HepG2 (cell line): Measurements from ENCODE around the gene MYO19. TPM values are rescaled to one million over a fixed set of nuclear protein-coding genes. Genes with fewer than 3 reads are reported as not detected.

Experiments used
- AHR ChIP-seq: IDR thresholded peaks from 2 replicates; pipeline ENCODE4 v1.6.1; 2018; ENCODE audit warnings: missing genetic modification reagents, missing compliant biosample characterization
- DR1 ChIP-seq: sonication (generic); formaldehyde crosslinking; IDR thresholded peaks from 2 replicates; pipeline ENCODE4 v1.8.0; 2021; ENCODE audit warnings: mild to moderate bottlenecking, missing genetic modification reagents, inconsistent platforms
- GABPA ChIP-seq, 2 experiments: IDR thresholded peaks; 2 replicates each; pipeline ENCODE4 v1.6.1; 2011 to 2016; ENCODE audit warnings: low read depth in 2 of 2, low read length in 1 of 2, missing biosample characterization in 1 of 2, missing genetic modification characterization in 1 of 2
- HCFC1 ChIP-seq: fragments of 150-350 bp; IDR thresholded peaks from 2 replicates; pipeline ENCODE4 v1.6.1; 2014; ENCODE audit warnings: low read depth, low read length
- HMG20B ChIP-seq: conservative IDR thresholded peaks from 2 replicates; pipeline ENCODE4 v1.6.1; 2016; ENCODE audit warnings: missing genetic modification reagents, missing compliant biosample characterization
- KLF16 ChIP-seq, 2 experiments: sonication (generic) in 1 of 2; formaldehyde crosslinking in 1 of 2; IDR thresholded peaks; 2 replicates each; pipeline versions ENCODE4 v1.6.1 to v1.8.0; 2016 to 2023; ENCODE audit warnings: missing genetic modification reagents in 2 of 2, missing compliant biosample characterization in 1 of 2
- MEIS2 ChIP-seq: sonication (generic); formaldehyde crosslinking; IDR thresholded peaks from 2 replicates; pipeline ENCODE4 v1.9.0; 2021; ENCODE audit warnings: mild to moderate bottlenecking, missing genetic modification reagents
- SAP130 ChIP-seq: IDR thresholded peaks from 2 replicates; pipeline ENCODE4 v1.6.1; 2016; ENCODE audit warnings: low read depth
- SOX6 ChIP-seq, 2 experiments: fragments of 450-650 bp in 1 of 2; sonication (generic) in 1 of 2; formaldehyde crosslinking in 1 of 2; IDR thresholded peaks; 2 replicates each; pipeline versions ENCODE4 v1.4.0 to v1.6.1; 2017 to 2020; ENCODE audit warnings: antibody characterized with exemption in 1 of 2, mild to moderate bottlenecking in 1 of 2, missing genetic modification reagents in 1 of 2
- ZBTB33 ChIP-seq: sonication (generic); formaldehyde crosslinking; IDR thresholded peaks from 2 replicates; pipeline ENCODE4 v1.4.0; 2020; ENCODE audit warnings: missing genetic modification reagents
- ZNF317 ChIP-seq: sonication (generic); formaldehyde crosslinking; IDR thresholded peaks from 2 replicates; pipeline ENCODE4 v1.5.0; 2020; ENCODE audit warnings: mild to moderate bottlenecking, missing genetic modification reagents
- ZNF557 ChIP-seq: sonication (generic); formaldehyde crosslinking; IDR thresholded peaks from 2 replicates; pipeline ENCODE4 v1.4.0; 2020; ENCODE audit warnings: missing genetic modification reagents
- ZNF570 ChIP-seq: sonication (generic); formaldehyde crosslinking; IDR thresholded peaks from 2 replicates; pipeline ENCODE4 v1.4.0; 2020; ENCODE audit warnings: mild to moderate bottlenecking, missing genetic modification reagents, borderline replicate concordance
- ZNF572 ChIP-seq: sonication (generic); formaldehyde crosslinking; IDR thresholded peaks from 2 replicates; pipeline ENCODE4 v1.5.1; 2020; ENCODE audit warnings: mild to moderate bottlenecking, missing genetic modification reagents
- ZSCAN5A ChIP-seq: sonication (generic); formaldehyde crosslinking; IDR thresholded peaks from 2 replicates; pipeline ENCODE4 v1.8.0; 2022; ENCODE audit warnings: mild to moderate bottlenecking, missing genetic modification reagents, borderline replicate concordance
- polyA plus RNA-seq, 8 experiments: library from polyadenylated mRNA; depleted of rRNA in 3 of 8; stranded (reverse) in 7 of 8; unstranded in 1 of 8; fragments of >200 nt; fragmentation: Illumina TruSeq in 4 of 8; extraction: Trizol in 4 of 8; gene quantifications; 2 replicates each; pipeline versions ENCODE4 v1.2.1 to v1.2.3, GENCODE V29; 2011 to 2016; ENCODE audit warnings: low read depth in 4 of 8, missing spikeins in 1 of 8, mixed read lengths in 1 of 8; ENCODE audit not compliant: insufficient read depth in 1 of 8
- total RNA-seq, 5 experiments: library from RNA; depleted of rRNA; stranded (reverse); fragments of >200 nt; fragmentation: Illumina TruSeq; extraction: Trizol; gene quantifications; 2 replicates each; pipeline ENCODE4 v1.2.3, GENCODE V29; 2016; ENCODE audit warnings: low read depth in 1 of 5
- TF ChIP-seq, protein P1 (sequence below): sonication (generic); formaldehyde crosslinking; IDR thresholded peaks from 2 replicates; pipeline ENCODE4 v1.5.0; 2020; ENCODE audit warnings: missing genetic modification reagents
- TF ChIP-seq, protein P2 (sequence below): sonication (generic); formaldehyde crosslinking; IDR thresholded peaks from 2 replicates; pipeline ENCODE4 v1.4.0; 2020; ENCODE audit warnings: low read depth, missing genetic modification reagents
- TF ChIP-seq, protein P3 (sequence below): IDR thresholded peaks from 2 replicates; pipeline ENCODE4 v1.6.1; 2018; ENCODE audit warnings: missing genetic modification reagents, mild to moderate bottlenecking, missing compliant biosample characterization

The MYO19 gene
- total and polyA plus RNA-seq, 2 of the 13 experiments (the other 11 are each of a cell fraction or from before 2014, with no cell fraction given) = 75.7 to 82.3 TPM

GRCh38 chr17:36486204-36487194 is 48.2 kb downstream of the MYO19 start, which contains the start of gene ZNHIT3 (continued):
- TF ChIP-seq ZBTB33 (CRISPR knock-in tag) = peak; percentile 30; the same call in 1 of the 2 replicates
- no peak for TF ChIP-seq SOX6 (IDR thresholded peaks at IDR 0.05)
- TF ChIP-seq SOX6 (CRISPR knock-in tag; IDR thresholded peaks at IDR 0.05) = peak; percentile 40; the same call in 1 of the 2 replicates
- peak in 1 of 2 experiments; percentile 54; a peak in 2 of 4 replicates for TF ChIP-seq KLF16 (CRISPR knock-in tag; IDR thresholded peaks at IDR 0.05)
- TF ChIP-seq, protein P1, sequence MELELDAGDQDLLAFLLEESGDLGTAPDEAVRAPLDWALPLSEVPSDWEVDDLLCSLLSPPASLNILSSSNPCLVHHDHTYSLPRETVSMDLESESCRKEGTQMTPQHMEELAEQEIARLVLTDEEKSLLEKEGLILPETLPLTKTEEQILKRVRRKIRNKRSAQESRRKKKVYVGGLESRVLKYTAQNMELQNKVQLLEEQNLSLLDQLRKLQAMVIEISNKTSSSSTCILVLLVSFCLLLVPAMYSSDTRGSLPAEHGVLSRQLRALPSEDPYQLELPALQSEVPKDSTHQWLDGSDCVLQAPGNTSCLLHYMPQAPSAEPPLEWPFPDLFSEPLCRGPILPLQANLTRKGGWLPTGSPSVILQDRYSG = 0 out of 2 replicates have a peak, but pooled peaks have one; percentile 13
- TF ChIP-seq ZNF557 (CRISPR knock-in tag) = no peak
- TF ChIP-seq GABPA (IDR thresholded peaks at IDR 0.05; ENCODE audit: low read depth, low read length) = peak; percentile 51
- TF ChIP-seq GABPA (CRISPR knock-in tag; IDR thresholded peaks at IDR 0.05; ENCODE audit: low read depth) = peak; percentile 85
- no peak for TF ChIP-seq HMG20B
- no peak for TF ChIP-seq ZNF572 (CRISPR knock-in tag)
- TF ChIP-seq AHR = no peak
- peak; percentile 42; the same call in 1 of the 2 replicates for TF ChIP-seq DR1 (CRISPR knock-in tag)
- TF ChIP-seq ZSCAN5A (CRISPR knock-in tag) = peak; percentile 82
- no peak; the same call in 1 of the 2 replicates for TF ChIP-seq MEIS2 (CRISPR knock-in tag)
- TF ChIP-seq, protein P2, sequence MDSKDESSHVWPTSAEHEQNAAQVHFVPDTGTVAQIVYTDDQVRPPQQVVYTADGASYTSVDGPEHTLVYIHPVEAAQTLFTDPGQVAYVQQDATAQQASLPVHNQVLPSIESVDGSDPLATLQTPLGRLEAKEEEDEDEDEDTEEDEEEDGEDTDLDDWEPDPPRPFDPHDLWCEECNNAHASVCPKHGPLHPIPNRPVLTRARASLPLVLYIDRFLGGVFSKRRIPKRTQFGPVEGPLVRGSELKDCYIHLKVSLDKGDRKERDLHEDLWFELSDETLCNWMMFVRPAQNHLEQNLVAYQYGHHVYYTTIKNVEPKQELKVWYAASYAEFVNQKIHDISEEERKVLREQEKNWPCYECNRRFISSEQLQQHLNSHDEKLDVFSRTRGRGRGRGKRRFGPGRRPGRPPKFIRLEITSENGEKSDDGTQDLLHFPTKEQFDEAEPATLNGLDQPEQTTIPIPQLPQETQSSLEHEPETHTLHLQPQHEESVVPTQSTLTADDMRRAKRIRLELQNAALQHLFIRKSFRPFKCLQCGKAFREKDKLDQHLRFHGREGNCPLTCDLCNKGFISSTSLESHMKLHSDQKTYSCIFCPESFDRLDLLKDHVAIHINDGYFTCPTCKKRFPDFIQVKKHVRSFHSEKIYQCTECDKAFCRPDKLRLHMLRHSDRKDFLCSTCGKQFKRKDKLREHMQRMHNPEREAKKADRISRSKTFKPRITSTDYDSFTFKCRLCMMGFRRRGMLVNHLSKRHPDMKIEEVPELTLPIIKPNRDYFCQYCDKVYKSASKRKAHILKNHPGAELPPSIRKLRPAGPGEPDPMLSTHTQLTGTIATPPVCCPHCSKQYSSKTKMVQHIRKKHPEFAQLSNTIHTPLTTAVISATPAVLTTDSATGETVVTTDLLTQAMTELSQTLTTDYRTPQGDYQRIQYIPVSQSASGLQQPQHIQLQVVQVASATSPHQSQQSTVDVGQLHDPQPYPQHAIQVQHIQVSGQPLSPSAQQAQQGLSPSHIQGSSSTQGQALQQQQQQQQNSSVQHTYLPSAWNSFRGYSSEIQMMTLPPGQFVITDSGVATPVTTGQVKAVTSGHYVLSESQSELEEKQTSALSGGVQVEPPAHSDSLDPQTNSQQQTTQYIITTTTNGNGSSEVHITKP (CRISPR knock-in tag) = peak; percentile 51; the same call in 1 of the 2 replicates
- TF ChIP-seq SAP130 (CRISPR knock-in tag) = peak; percentile 95
- TF ChIP-seq, protein P3, sequence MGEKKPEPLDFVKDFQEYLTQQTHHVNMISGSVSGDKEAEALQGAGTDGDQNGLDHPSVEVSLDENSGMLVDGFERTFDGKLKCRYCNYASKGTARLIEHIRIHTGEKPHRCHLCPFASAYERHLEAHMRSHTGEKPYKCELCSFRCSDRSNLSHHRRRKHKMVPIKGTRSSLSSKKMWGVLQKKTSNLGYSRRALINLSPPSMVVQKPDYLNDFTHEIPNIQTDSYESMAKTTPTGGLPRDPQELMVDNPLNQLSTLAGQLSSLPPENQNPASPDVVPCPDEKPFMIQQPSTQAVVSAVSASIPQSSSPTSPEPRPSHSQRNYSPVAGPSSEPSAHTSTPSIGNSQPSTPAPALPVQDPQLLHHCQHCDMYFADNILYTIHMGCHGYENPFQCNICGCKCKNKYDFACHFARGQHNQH (CRISPR knock-in tag) = peak; percentile 88
- TF ChIP-seq ZNF570 = no peak
- TF ChIP-seq HCFC1 = peak; percentile 57; the same call in 1 of the 2 replicates
- peak; percentile 36 for TF ChIP-seq ZNF317 (CRISPR knock-in tag)
